ENCODE results near the gene TMCC1.
"Not testable (repeated sequence)": the region's sequence is repeated elsewhere in the genome, so short reads cannot be mapped to it uniquely, and the experiment has no call there.

Gene TMCC1

DNA sequence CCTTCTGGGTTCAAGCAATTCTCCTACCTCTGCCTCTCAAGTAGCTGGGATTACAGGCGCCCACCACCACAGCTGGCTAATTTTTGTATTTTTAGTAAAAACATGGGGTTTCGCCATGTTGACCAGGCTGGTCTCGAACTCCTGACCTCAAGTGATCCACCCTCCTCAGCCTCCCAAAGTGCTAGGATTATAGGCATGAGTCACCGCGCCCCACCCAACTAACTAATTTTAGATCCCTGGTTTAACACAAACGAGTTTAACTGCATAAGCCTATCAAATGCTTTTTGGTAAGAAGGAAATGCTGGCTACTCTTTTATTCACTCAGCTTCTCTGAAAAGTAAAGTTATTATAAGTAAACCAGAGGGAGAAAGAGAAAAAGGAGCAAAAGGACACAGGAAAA is 61.6 kb downstream of the TMCC1 start:
- DNase-seq = not testable (repeated sequence)

DNA sequence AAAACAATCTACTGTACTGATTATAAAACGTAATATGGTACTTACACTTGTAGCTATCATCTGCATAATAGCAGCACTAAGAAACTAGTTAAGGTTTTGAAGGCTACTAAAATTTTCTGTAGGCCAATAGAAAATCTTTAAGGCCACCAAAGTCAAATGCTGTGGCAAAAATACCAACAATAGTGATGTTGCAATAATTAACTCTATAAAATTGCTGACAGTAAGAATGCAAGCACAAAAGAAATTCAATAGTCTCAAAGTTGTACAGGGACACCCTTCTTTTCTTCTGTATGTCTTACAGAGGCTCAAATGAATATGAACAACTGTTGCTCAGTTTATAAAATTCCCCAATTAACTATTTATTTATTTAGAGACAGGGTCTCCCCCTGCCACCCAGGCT is 62.0 kb downstream of the TMCC1 start:
- no peak for DNase-seq

DNA sequence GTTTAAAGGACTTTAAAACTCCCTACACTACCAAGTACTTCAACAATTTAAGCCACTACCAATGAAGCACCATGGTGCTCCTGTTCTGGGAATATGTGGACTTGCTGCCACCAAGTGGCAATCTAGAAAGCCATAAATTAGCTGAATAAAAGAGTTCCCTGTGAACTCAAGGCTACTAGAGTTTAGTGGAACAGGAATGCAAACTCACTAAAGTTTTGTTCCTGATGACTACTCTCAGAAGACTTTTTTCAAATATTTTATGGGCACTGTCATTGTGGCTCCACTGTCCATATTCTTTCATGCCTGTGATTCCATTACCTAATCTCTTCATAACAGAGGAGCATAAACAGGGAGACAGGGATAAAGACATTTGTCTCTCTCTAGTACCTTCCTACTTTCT is 63.9 kb downstream of the TMCC1 start:
- DNase-seq = peak; percentile 21

DNA sequence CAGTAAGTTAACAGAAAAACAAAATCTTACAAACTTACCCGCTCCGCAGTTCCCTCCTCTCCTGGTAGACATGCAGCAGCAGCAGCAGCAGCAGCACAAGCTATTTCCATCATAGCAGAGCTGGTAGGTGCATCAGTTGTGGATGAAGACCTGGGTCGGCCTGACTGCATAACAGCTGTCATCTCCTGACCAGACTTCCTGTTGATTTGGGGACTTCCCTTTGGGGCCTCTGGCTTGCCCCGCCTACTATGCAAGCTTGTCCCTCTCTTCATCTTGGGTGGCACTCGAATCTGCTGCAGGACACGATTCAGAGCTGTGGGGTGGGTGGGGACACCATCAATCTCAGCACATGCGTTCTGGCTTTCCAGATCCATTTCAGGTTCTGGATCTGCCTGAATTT is 65.7 kb downstream of the TMCC1 start:
- DNase-seq = no peak

DNA sequence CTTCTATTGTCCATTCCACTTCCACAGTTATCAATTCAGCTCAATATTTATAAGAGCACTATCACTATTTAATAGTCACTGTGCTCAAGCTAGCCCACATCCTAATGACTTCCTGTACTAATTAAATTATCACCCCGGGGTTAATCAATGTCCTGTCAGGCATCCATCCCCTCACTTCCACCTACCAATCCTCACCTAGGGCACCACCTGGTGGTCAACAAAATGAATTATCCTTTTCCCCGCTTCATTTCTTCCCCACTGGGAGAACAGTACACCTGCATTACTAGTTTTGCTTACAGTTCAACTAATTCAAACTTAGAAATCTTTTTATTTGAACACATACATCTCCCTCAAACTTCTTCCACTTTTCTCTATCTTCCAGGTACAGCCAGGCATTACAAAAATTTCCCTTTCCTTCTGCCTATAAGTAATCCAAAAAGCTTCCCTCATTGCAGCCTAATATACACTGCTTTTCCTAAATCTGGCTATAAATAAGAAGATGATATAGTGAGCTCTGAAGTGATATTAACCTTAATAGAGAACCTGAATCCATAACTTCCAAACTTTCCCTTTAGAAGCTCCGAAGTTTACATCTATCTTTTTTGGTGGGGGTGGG is 68.5 kb downstream of the TMCC1 start:
- no peak for DNase-seq

DNA sequence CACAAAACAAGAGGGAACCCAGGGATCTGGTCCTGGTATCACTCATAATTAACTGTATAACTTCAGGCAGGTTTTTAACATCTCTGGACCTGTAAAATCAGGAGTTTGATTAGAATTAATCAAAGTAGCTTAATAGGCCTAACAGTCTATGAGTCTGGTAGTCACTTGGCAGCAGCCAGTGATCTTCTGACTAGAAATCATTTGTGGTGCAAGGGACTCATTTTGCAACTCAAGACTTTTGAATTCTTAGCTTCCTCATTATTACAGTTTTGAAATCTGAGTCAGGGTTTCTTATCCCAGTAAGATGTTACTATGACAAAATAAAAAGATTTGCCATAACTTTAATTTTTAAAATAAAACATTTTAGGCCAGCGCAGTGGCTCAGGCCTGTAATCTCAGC is 70.8 kb downstream of the TMCC1 start:
- DNase-seq = no peak

DNA sequence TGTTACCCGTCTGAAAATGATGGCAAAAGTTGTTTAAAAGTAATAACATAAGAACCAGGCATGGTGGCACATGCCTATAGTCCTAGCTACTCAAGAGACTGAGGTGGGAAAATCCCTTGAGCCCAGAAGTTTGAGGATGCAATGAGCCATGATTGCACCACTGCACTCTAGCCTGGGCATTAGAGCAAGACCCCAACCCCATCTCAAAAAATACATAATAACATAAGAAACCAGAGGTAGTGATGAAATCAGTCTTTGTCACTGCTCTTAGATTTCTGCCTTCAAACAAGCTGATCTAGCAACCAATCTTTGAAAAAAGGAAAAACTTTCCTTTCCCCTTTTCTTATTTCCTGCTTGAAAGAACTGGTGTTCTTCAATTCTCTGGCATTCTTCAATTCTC is 71.3 kb downstream of the TMCC1 start:
- no peak for DNase-seq

DNA sequence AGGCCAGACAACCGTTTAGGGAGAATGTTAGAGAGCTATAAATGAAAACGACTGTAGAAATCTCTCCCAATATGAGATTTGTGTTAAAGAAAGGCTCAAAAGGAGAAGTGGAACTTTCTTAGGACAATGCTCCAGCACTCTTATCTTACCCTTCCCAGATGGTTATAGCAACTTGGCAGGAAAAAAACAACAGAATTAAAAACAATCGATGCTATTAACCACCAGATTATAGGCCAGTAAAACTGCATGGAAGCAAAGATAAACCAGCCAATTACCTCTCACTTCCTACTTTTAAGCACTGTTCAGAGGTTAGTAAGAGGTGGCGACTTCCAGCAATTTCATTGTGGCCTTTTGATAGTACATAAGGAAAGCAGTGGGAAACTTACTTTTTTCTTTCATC is 72.9 kb downstream of the TMCC1 start:
- DNase-seq = no peak

DNA sequence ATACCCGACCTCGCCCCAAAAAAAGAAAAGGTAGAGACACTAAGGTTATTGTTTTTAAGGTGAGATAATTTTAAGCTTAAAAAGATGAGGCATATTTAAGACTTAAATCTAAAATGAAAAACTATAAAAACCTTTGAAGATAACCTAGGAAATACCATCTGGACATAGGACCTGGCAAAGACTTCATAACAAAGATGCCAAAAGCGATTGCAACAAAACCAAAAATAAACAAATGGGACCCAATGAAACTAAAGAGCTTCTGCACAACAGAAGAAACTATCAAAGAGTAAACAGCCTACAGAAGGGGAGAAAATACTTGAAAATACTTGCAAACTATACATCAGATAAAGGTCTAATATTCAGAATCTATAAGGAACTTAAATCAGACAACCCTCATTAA is 80.9 kb downstream of the TMCC1 start:
- no peak for DNase-seq

DNA sequence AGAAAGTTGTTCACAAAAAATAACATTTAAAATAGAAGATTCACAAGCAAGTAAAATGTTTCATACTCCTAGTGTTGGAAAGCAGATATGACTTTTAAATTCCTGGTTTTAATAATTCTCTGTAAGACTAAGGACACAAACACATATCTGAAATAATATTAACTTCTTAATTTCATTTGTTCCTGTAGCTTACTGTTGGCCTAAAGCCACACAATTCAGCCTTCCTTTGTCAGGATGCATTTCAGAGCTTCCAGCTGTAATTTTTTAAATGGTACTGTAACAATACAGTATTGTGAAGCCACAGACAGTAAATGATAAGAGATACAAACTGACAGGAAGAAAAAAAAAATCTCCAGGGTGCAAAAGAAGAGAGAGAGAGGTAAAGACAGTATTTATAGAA is 84.2 kb downstream of the TMCC1 start:
- DNase-seq = no peak

DNA sequence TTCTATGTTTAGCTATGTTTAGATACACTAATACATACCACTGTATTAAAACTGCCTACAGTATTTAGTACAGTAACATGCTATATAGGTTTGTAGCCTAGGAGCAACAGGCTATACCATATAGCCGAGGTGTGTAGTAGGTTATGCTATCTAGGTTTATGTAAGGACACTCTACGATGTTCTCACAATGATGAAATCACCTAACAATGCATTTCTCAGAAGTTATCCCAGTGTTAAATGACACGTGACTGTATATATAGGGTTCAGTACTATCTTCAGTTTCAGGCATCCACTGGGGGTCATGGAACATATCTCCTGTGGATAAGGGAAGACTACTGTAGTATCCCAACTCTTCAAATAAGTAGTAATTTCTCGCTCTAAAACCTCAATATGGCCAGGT is 97.4 kb downstream of the TMCC1 start:
- no peak for DNase-seq

DNA sequence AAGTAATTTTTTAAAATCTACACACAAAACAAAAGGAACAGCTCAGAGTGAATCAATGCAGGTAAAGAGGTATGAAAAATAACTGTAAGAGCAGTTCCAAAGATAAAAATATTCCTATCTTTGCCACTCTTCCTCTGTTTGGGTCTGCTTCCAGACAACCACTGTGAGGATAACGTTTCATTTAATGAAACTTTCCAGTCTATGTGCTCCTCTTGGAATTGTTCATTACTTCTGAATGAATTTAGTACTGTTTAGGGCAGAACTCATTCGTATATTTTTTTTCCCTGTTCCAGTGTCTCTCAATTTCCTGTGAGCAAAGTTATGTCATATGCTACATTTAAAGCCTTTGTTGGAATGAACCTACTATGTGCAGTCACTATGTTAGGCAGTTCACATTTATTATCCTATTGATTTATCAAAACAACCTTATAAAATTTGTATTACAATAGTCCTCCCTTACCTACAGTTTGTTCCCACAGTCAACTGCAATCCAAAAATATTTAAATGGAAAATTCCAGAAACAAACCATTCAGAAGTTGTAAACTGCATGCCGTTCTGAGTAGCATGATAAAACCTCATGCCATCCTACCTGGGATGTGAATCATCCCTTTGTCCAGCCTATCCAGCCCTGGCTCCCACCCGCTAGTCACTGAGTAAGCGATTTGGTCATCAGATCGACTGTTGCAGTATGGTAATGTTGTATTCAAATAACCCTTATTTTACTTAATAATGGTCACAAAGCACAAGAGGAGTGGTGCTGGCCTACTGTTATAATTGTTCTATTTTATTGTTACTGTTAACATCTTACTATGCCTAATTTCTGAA is 98.1 kb downstream of the TMCC1 start:
- DNase-seq = no peak

DNA sequence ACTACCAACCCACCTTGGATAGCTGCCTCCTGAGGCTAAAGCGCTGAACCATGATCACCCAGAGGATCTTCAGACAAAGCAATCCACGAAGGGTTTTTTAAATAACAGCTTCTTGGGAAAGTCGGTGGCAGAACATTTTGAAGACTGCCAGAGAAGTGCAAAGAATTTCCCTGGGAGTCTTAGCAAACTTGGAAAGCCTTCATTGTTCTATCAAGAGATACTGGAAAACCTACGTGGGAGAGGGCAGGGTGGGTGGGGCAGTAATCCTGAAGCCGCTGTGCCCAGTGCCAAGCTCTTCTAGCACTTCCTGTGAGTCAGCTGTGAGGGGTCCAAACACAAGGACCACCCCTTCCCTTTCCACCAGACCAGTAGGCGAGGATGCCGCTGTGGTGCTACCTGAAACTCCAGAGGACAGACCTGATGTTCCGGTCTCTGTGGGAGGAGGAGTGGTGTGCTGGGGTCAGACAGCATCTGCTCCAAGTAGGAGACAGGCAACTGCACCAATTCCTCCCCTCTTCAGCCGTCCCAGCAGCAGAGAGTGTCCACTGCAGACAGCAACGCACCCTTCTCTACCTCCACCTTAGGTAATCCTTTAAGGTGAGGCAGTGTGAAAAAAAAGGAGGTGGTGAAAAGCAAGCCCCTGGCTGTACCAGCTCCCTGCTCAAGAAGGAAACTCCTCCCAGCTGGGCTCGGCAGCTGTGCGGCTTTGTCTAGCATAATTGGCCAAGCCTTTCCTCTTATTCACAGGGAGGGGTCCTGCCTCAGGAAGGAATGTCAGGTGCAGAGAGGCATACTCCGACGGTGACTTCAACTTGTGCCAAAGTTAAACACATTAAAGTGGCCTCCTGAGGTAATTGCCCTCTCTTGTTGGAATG is 99.0 kb downstream of the TMCC1 start:
- DNase-seq = no peak

DNA sequence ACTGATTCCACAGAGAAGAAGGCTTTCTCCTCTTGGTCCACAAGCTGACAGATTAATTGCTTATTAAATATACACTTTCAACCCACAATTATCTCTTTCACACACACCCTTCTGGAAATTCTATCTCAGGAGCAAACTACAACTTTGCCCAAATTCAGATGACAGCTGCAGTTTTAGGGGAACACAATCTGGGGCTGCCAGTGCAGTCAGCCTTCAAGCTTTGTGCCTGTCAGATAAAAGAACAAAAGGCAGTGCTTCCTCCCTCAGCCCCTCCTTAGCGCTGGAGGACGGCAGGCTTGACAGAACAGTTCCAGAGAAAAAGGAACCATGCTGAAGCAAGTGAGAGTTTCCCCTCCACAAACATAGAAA is 99.6 kb downstream of the TMCC1 start:
- DNase-seq = no peak

DNA sequence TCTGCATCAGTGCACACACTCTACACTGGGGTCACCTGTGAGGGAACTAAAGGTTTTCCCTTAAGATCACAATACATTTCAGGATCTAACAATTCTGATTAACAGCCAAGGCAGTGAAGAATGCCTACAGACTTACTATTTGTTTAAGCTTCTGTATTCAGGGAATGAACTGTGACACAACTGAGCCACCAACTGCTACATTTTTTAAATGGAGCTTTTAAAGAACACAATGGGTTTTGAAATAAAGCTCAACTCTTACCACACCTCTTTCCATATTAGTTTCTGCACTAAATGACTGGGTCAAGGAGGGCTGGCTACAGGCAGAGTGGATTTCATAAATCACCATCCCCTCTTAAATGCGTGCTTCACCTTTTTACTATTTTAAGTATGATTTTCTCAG is 100.2 kb downstream of the TMCC1 start:
- no peak for DNase-seq

DNA sequence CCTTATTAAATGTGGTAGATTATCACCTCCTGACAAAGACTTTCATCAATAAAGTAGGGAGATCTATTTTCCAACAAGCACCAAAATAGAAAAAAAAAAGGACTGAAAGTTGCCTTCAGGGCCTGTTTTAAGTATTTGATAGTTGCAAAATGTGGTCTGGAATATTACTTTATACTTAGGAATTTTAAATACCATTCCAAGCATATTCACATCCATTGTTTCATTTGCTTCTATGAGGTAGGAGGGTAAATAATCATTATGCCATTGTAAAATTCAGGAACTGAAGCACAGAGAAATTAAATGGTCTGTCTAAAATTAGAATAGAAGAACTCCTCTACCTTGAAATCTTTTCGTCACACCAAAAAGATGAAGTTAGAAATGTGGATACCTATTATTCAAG is 110.0 kb downstream of the TMCC1 start:
- no peak for DNase-seq

DNA sequence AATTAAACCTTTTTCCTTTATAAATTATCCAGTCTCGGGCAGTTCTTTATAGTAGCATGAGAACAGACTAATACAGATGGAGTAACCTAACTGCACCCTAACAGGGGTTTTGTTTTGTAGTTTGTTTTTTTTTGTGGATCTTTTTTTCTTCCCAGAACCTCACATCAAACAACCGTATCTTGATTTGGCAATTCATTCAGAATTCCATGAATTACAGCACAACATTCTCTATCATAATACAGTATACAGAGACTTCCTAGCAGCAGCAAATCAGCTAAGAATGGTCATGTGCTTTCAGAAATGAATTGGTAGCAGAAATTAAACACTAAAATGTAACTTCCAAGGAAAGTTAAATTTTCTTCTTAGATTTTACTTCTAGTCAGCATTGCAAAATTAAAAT is 114.6 kb downstream of the TMCC1 start:
- DNase-seq = no peak

DNA sequence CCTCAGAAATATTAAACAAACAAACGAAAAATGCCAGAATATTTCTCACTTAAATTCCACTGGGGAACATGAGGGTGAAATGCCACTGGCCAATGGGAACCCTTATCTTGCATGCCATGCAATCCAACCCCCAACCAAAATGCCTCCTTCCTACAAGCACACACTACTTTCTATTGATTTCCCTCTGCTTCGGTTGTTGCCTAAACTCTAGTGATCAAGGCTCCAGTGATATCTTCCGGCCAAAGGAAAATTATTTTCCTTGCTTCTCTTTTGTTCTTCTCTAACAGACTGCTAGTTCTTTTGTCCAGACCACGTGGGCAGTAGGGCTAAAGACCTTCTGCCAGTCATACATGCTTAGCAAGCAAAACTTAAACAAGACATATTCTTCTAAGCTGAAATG is 115.7 kb downstream of the TMCC1 start:
- DNase-seq = no peak

DNA sequence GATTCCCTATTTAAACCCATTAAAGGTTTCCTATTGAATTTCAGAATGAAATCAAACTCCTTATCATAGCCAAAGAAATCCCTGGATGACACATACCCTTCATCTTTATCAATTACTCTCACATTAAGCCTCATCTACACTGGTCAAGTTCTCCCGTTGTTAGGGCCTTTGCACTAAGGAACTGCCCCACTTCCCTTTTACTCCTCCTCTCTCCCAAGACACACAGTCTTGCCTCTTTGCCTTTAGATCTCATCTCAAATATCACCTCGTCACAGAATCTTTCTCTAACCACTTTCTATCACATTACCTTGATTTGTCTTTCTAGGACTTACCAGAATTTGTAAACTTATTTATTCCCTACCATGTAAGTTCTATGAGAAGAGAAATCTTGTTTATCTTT is 117.6 kb downstream of the TMCC1 start:
- DNase-seq = no peak

DNA sequence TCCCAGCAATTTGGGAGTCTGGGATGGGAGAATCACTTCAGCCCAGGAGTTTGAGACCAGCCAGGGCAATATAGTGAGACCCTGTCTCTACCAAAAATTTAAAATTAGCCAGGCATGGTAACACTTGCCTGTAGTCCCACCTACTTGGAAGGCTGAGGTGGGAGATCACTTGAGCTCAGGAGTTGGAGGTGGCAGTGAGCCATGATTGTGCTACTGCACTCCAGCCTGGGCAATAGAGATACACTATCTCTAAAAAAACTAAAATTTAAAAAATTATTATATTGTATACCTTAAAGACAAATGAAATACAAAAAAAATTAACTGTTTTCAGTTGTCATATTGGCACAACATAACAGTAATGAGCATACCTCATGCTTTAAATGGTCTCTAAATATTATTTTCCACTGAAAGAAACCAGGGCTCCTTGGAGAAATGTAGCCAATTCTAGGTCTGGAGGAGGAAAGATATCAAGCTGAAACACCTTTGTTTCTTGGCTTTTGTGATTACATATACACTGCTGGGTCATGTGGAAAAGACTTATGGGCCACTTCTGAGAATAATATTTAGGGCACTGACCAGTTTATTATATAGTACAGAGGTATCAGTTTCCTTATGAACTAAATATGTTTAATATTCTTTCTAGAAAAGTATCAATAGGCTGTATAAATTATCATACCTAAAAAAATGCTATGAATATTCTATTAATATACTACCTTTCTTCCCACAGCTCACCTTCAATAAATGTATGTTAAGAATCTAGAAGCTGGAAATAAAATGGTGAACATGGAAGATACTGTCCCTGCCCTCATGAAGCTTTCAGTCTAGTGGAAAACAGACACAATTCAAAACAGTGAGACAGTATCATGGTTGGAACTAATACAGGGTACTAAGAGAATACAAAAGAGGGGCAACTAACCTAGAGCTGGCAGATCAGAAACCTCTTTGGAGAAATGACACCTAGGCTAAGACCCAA is 119.5 kb downstream of the TMCC1 start:
- DNase-seq = no peak

DNA sequence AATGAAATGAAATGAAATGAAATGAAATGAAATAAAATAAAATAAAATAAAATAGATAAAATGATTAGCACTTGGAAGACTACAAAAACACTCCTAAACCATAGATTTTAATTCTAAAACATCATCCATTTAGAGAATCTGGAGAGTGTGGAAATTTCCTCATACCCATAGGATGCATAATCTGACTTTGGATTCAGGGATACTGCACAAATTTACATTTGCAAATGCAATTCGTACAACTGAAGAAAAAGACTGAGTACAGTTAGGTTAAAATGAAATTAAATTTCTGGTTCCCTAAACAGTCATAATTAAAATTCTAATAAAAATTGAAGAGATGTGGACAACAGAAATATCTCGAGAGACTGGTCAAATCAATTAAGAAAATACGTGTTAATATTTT is 122.9 kb downstream of the TMCC1 start:
- no peak for DNase-seq

DNA sequence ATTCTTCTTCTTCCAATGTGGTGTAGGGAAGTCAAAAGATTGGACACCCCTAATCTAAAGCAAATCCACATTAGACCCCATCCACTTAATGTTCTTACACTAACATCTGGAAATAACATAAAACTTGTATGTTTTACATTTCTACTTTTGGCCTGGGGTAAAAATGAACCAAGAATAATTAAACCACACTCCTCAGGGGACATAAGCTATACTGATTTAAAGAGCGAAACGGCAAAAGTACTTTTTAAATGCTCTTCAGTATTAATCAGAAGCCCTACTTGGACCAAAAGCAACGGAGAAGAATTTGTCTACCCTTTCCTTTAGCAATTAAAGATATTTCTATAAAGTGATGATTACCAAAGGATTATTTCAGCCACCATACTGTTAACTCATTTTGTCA is 123.9 kb downstream of the TMCC1 start:
- no peak for DNase-seq

DNA sequence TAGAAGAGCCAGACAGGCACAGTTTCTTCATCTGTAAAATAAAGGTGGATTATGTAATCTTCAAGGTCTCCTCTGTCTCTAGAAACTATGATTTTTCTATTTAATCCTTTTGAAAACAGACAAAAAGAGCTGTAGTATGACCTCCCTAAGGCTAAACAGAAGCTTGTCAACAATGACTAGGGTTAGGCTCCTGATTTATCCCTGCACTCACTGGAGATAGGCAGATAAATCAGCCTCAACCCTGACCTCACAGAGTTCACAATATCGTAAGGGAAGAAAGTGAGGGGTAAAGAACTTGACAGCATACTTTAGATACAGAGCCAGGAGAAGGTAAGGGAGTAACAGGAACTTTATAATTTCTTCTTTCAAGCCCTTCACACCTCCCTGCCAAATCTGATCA is 124.8 kb downstream of the TMCC1 start:
- DNase-seq = no peak
